DMS 273 treated with DMSO at 0.1 percent for 48 hours (cell line): ENCODE data around the gene P2RY6.
A peak's percentile ranks its signal among the peaks of the same experiment; 100 is the strongest.
"Not testable (repeated sequence)": the region's sequence is repeated elsewhere in the genome, so short reads cannot be mapped to it uniquely, and the experiment has no call there.

Source experiments
- DNase-seq: peaks from one replicate; lab custom pipeline; 2025; lab: John Stamatoyannopoulos, UW

The P2RY6 gene

GRCh38 chr11:73260127-73260457, 12.0 kb upstream of the P2RY6 start:
- DNase-seq = no peak

DNA sequence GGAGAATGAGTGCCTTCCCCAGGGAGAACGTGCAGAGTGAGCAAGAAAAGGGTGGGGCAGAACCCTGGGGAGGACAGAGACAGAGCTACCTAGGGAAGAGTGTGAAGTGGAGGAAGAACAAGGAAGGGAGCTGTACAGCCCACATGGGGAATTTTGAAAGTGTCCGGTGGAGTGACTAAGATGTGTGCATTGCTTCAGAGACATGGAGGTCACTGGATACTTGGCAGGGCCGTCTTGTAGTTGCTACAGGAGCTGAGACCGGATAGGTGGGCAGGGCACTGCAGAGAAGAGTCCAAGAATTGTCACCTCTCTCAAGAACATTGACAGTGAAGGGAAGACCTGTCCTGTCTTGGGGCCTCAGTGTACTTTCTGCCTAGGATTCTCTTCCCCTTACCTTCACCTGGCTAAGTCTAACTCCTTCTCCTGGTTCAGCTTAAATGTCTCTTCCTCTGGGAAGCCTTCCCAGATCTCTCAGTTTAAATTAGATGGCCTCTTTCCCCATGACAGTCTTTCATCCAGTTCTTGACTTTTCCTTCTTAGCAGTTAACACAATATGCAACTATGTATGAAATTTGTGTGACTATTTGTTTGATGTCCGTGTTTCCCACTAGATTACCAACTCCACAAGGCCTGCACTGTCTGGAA, 9.2 kb upstream of the P2RY6 start:
- DNase-seq = no peak

GRCh38 chr11:73263640-73264039, 8.5 kb upstream of the P2RY6 start:
- no peak for DNase-seq

DNA sequence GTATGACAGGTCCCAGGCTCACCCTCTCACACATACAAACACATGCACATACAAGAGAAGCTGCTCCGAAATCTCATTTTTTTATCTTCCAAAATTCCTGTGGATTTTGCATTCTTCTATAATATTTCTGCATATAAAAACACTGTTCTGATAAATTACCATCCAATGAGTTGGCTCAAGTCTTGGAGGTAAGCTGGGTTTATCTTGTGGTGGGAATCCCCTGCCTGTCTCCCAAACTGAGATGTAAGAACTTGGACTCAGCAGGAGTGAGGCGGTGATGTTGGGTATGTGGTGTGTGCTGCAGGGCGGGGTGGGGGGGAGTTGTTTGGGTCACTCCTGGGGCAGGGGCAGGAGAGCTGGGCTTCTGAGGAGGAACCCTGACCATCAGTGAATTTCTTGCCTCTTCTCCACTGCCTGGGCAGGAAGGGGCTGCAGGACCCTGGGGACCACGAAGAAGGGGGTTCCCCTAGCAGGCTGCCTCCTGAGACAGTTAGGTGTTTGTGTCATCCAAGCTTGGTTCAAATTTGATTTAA, 6.8 kb upstream of the P2RY6 start:
- DNase-seq = no peak

GRCh38 chr11:73265853-73266645, 6.1 kb upstream of the P2RY6 start:
- no peak for DNase-seq

DNA sequence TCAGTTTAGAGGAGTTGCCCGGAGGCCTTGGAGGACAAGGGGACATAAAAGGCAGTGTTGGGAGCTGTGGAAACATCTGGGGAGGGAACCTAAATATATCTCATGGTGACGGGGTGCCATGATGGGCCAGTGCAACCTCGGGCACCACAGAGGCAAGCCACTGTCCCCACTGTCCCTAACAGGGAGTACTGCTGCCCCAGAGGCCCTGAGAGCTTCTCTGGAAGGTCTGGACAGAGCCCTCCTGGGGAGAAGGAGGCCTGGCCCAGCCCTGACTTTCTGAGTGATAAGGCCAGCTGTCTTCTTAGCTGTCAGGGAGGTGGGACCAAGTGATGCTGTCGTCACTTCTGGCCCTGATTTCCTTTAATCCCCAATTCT, 5.5 kb upstream of the P2RY6 start:
- DNase-seq = no peak

DNA sequence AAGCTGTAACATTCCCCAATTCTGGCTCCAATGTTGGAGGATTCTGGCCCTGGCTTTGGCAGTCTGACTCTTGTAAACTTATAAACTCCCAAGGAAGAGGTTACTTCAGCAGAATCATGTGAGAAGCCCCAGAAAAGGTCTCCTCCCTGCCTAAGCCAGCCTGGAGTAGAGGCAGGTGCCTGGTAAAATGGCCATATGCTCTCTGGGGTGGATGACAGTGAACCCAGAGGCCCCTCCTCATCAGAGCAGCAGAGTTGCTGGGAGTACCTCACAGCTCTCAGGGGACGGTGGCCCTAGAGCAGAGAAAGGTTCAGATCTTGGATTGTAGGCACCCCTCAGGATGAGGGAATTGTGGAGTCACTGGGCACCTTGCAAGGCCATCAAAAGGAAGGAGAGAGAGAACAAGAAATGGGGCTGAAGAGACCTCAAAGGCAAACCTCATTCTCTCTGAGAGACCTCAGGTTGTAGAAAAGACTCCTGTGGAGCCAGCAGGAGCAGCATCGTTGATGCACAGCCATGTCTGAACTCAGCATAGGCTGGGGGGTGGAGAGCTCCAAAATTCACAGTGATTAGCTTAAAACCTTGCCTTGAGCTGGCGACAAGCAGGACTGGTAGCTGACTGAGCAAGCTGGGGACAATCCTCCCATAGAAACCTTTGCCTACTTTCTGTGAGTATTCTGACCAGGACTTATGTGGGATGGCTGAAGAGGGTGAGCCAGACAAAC, 4.9 kb upstream of the P2RY6 start:
- no peak for DNase-seq

DNA sequence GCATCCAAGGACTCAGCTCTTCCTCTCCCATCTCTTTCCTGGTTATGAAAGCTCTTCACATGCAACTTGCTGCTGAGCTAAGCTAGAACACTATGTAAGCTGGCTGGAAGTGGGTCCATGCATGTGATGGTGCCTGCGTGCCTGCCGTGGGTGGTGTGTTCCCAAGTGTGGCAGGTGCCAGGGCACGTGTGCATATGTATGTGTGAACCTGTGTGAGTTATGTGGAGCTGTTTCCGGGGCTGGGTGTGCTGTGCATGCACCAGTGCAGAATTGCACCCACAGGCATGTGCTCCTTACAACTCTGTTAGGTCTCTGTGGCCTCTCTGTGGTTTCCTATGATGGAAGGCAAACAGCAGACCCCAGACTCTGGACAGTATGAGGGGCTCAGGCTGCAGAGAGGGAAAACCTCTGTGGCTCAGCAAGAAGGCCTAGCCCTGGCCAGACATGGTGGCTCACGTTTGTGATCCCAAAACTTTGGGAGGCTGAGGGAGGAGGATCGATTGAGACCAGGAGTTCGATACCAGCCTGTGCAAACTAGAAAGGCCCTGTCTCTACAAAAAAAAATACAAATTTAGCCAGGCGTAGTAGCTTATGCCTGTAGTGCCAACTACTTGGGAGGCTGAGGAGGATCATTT, 4.1 kb upstream of the P2RY6 start:
- DNase-seq = no peak

DNA sequence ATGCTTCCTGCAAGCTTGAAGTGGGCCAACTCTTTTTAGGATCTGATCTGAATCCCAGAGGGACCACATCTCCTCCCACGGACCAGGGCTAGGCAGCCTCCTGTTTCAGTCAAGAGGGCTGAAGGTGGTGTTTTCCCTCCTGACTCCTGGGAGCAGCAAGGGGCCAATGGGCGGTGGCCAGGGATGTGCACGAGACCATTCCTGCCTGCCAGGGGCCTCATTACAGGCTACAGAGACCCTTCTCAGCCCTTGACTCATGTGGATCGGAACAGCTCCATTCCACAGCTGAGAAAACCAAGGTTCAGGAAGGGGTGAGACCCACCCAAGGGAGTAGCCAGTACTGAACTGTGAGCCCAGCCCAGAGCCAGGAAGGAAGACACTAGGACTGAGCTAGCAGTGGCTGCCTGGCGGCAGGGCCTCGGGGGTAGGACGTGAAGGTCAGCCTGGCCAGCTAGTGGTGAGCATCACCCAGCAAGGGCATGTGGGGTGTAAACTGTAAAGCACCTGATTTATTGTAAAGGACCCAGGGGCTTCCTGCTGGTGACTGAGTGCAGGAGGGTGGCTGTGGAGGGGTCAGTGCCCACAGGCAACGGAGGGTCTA, 3.4 kb upstream of the P2RY6 start:
- DNase-seq = no peak

DNA sequence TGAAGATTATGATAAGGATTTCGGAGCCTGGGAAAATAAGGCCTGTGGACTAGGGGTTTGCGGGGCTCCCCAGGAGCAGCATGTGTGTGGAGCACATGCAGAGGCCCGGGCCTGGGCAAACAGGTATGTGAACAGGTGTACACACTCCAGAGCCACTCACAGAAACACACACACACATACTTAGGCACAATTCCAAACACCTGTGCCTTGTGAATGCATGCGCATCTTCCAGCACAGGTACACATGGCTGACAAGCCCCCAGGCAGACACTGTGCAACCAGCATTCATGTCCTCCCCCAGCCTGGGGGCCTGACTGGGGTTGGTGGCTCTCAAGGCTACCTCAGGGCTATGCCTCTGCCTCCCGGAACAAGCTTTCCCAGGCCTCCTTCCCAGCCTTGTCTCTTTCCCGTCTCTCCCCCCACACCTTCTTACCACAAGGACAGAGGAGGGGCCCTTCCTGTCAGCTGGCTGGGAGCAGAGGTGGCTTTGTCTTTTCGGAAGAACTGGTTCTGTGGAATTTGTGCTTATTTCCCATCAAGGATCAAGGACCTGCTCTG, 2.6 kb upstream of the P2RY6 start:
- no peak for DNase-seq

- DNase-seq = no peak
Observed at GRCh38 chr11:73270016-73270854, 1.9 kb upstream of the P2RY6 start.

GRCh38 chr11:73270855-73271477, 1.2 kb upstream of the P2RY6 start:
- no peak for DNase-seq

DNA sequence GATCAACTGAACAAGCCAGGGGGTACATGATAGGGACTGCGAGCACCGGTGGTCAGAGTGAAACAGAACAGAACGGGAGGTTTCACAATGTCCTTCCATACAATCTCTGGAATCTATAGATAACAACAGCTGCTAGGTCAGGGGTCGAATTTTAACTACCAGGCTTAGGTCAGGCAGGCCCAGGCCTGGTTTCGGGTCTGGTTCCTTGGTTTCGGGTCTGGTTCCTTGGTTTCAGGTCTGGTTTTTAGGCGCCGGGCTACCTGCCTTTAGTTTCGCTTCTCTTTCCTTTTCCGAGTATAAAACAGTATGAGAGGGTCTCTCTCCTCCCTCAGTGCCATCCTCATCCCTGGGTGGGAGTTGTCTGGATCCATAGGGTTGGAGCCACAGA, 666 bp upstream of the P2RY6 start:
- not testable (repeated sequence) for DNase-seq

DNA sequence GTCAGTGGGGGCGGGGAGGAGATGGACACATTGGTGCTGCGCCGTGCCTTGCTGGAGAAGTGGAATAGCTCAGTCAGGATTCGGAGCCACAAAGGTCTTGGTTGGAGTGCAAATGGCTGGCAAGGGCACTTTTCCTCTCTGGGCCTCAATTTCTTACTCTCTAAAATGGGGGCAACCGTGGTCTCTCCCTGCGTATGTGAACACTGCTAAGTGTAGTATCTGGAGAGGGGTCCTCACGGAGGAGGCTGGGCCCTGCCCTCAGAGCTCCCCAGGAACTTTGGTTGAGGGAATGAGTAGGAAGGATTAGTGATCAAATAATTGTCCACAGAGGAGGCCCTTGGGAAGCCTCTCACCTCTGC, 521 bp downstream of the P2RY6 start:
- DNase-seq = no peak

GRCh38 chr11:73273222-73273895, 1.2 kb downstream of the P2RY6 start:
- peak; percentile 28 for DNase-seq

DNA sequence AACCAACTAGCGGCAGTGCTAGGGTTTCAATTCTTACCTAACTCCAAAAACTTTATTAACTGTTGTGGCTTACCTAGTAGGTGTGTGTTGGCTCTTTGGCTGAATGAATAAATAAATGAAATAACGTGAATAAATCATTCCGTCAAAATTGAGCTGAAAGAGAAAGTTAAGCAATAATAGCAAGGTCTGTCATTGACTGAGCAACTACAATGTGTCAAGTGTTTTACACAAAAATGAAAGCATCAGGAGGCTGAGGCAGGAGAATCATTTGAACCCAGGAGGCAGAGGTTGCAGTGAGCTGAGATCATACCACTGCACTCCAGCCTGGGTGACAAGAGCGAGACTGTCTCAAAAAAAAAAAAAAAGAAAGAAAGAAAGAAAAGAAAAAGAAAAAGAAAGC, 2.1 kb downstream of the P2RY6 start:
- not testable (repeated sequence) for DNase-seq

DNA sequence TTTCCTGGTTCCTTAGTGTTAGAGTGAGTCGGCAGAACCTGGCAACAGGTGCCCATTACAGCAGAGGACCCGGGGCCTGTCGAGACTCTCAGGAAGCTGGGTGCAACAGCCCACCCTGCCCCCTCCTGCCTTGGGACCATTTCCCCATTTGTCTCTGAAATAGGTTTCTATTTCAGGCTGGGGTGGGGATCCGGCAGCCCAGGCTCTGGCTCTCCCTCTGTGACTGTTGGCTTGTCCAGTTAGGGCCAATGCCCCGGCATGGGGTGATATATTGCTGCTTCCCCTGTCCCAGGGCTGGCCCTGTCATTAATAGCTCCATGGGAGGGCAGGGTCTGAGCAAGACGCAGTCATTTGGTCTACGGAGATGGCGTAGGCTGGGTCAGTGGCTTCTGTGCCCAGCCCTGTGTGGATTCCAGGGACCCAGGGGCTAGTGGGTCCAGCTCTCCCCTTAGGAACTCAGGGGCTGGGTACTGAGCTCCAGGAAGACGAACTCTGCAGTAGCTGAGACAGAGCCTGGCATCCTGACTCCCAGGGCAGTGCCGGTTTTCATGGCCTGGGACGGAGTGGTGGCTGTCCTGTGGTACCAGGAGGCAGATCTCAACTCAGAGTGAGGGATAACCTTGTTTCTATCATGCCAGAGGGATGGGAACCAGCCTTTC, 2.7 kb downstream of the P2RY6 start:
- no peak for DNase-seq

- no peak for DNase-seq
Observed at GRCh38 chr11:73275381-73275750, 3.2 kb downstream of the P2RY6 start.

DNA sequence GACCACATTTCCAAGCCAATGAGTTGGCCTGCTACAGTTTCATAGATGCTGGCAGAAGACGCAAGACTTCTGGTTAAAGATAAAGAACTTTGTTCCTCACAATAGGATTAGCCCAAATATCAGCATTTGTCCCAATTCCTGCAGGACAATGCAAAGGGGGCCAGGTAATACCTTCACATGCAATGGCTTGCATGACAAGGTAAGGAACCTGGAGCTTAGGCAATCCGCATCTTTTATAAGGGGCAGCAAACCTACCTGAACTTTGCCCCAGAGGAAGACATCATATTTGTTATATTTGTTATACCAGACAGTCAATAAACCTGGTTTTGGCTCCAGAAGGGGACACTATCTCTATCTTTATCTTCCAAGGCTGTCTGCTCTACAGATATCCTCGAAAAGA, 5.3 kb downstream of the P2RY6 start:
- DNase-seq = no peak
